ENCODE results near the gene LRRN3. TPM values are rescaled to one million over a fixed set of nuclear protein-coding genes. Genes with fewer than 3 reads are reported as not detected.

LRRN3 gene
- total RNA-seq, 1 experiment from 2014 or later = not detected

DNA sequence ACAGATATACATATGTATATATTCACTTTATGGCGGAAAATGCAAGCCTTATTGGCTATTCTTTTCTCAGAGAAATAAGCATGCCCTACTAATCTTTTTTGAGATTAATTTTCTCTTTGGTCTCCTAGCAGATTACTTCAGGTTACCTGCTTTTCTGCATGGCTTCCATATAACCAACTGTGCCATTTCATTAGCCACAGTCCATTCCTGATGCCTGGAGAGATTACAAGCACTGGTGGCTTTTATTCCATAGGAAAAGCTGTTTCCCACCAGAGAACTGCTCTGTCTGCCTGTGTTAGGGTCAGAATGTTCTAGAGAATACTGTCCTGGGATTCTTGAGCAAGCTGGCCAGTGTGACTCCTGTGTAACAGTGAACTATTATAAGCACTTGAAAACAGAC is 59.8 kb downstream of the LRRN3 start:
- no peaks in the 10 kb centered on the region for H3K4me1 ChIP-seq (ENCODE audit: insufficient read depth, low read length)
- CTCF ChIA-PET = no interaction called here
- no peak overlapping the region for H3K4me3 ChIP-seq (ENCODE audit: low read length)
- H3K27me3 ChIP-seq (ENCODE audit: low read length) = no peaks in the 10 kb centered on the region
- H3K27ac ChIP-seq (ENCODE audit: low read length) = no peak overlapping the region
- TF ChIP-seq, protein P1, sequence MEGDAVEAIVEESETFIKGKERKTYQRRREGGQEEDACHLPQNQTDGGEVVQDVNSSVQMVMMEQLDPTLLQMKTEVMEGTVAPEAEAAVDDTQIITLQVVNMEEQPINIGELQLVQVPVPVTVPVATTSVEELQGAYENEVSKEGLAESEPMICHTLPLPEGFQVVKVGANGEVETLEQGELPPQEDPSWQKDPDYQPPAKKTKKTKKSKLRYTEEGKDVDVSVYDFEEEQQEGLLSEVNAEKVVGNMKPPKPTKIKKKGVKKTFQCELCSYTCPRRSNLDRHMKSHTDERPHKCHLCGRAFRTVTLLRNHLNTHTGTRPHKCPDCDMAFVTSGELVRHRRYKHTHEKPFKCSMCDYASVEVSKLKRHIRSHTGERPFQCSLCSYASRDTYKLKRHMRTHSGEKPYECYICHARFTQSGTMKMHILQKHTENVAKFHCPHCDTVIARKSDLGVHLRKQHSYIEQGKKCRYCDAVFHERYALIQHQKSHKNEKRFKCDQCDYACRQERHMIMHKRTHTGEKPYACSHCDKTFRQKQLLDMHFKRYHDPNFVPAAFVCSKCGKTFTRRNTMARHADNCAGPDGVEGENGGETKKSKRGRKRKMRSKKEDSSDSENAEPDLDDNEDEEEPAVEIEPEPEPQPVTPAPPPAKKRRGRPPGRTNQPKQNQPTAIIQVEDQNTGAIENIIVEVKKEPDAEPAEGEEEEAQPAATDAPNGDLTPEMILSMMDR (conservative IDR thresholded peaks at IDR 0.05; ENCODE audit: low read depth, low read length) = no peak
- TF ChIP-seq EZH2phosphoT487 (IDR thresholded peaks at IDR 0.05; ENCODE audit: borderline replicate concordance, low read length) = no peak
- no peak for TF ChIP-seq EZH2 (IDR thresholded peaks at IDR 0.05; ENCODE audit: low read length, unreplicated experiment)
- no peak overlapping the region for H2AFZ ChIP-seq (ENCODE audit: low read length)
- no peaks in the 10 kb centered on the region for H3K9me2 ChIP-seq (replicated peaks; ENCODE audit: low read length)
- no TSS peak for BruUV-seq (replicated peaks)
- POLR2A ChIA-PET (ENCODE audit: unreplicated experiment) = no interaction called here
- DNase-seq (no peak), ATAC-seq (no peak)
- H3K9me3 ChIP-seq (ENCODE audit: low read length) = no peaks in the 10 kb centered on the region
- no peaks in the 10 kb centered on the region for H3K79me2 ChIP-seq (ENCODE audit: low read length)
- intact Hi-C loops (cut with micrococcal nuclease) = no loop called here
- no peaks in the 10 kb centered on the region for H4K20me1 ChIP-seq (ENCODE audit: low read length)
- H3K4me2 ChIP-seq (ENCODE audit: low read length) = no peak overlapping the region
- H3K9ac ChIP-seq (ENCODE audit: low read length) = no peak overlapping the region
- H3F3A ChIP-seq (ENCODE audit: low read length, unreplicated experiment) = no peaks in the 10 kb centered on the region
- H3K36me3 ChIP-seq (ENCODE audit: low read depth, low read length) = no peaks in the 10 kb centered on the region

- Histone ChIP-seq H3K9ac (ENCODE audit: low read length) (no peak overlapping the region), H3K4me3 (ENCODE audit: low read length) (no peak overlapping the region), H3K27ac (ENCODE audit: low read length) (no peak overlapping the region), H3K9me2 (replicated peaks; ENCODE audit: low read length) (no peaks in the 10 kb centered on the region), H3K79me2 (ENCODE audit: low read length) (no peaks in the 10 kb centered on the region), H3K27me3 (ENCODE audit: low read length) (no peaks in the 10 kb centered on the region), H3K36me3 (ENCODE audit: low read depth, low read length) (no peaks in the 10 kb centered on the region), H4K20me1 (ENCODE audit: low read length) (no peaks in the 10 kb centered on the region), H3K9me3 (ENCODE audit: low read length) (no peaks in the 10 kb centered on the region), H3F3A (ENCODE audit: low read length, unreplicated experiment) (no peaks in the 10 kb centered on the region), H3K4me1 (ENCODE audit: insufficient read depth, low read length) (peaks cover 4% of the 10 kb centered on the region), H2AFZ (ENCODE audit: low read length) (no peak overlapping the region), H3K4me2 (ENCODE audit: low read length) (no peak overlapping the region)
- ATAC-seq = no peak
- CTCF ChIA-PET = no interaction called here
- TF ChIP-seq, protein P1 (conservative IDR thresholded peaks at IDR 0.05; ENCODE audit: low read depth, low read length) = no peak
- TF ChIP-seq EZH2 (IDR thresholded peaks at IDR 0.05; ENCODE audit: low read length, unreplicated experiment) = no peak
- no peak for TF ChIP-seq EZH2phosphoT487 (IDR thresholded peaks at IDR 0.05; ENCODE audit: borderline replicate concordance, low read length)
- intact Hi-C loops (cut with micrococcal nuclease) = no loop called here
- POLR2A ChIA-PET (ENCODE audit: unreplicated experiment) = no interaction called here
- peak; percentile 17 for DNase-seq
- no TSS peak for BruUV-seq (replicated peaks)
Measured at GRCh38 chr7:111159426-111159825, 68.5 kb downstream of the LRRN3 start.

- Histone ChIP-seq H3K4me2 (ENCODE audit: low read length) (no peak overlapping the region), H3K9me3 (ENCODE audit: low read length) (no peaks in the 10 kb centered on the region), H3K4me1 (ENCODE audit: insufficient read depth, low read length) (peaks cover 12% of the 10 kb centered on the region), H3K27ac (ENCODE audit: low read length) (no peak overlapping the region), H3K9ac (ENCODE audit: low read length) (no peak overlapping the region), H3K9me2 (replicated peaks; ENCODE audit: low read length) (no peaks in the 10 kb centered on the region), H4K20me1 (ENCODE audit: low read length) (no peaks in the 10 kb centered on the region), H3K79me2 (ENCODE audit: low read length) (no peaks in the 10 kb centered on the region), H2AFZ (ENCODE audit: low read length) (no peak overlapping the region), H3K4me3 (ENCODE audit: low read length) (no peak overlapping the region), H3F3A (ENCODE audit: low read length, unreplicated experiment) (no peaks in the 10 kb centered on the region), H3K27me3 (ENCODE audit: low read length) (no peaks in the 10 kb centered on the region), H3K36me3 (ENCODE audit: low read depth, low read length) (no peaks in the 10 kb centered on the region)
- BruUV-seq (replicated peaks) = no TSS peak
- ChIA-PET POLR2A (ENCODE audit: unreplicated experiment) (no interaction called here), CTCF (no interaction called here)
- DNase-seq (no peak), ATAC-seq (no peak)
- TF ChIP-seq EZH2 (IDR thresholded peaks at IDR 0.05; ENCODE audit: low read length, unreplicated experiment) = no peak
- TF ChIP-seq EZH2phosphoT487 (IDR thresholded peaks at IDR 0.05; ENCODE audit: borderline replicate concordance, low read length) = no peak
- TF ChIP-seq, protein P1 (conservative IDR thresholded peaks at IDR 0.05; ENCODE audit: low read depth, low read length) = no peak
- intact Hi-C loops (cut with micrococcal nuclease) = no loop called here
Measured at GRCh38 chr7:111160297-111160696, 69.4 kb downstream of the LRRN3 start.

Data from PC-3 (cell line).